NT2/D1 (cell line): ENCODE results near the gene PLCB1.

Source experiments
- SUZ12 ChIP-seq: IDR thresholded peaks from 2 replicates; pipeline ENCODE4 v1.6.1; 2011; ENCODE audit not compliant: insufficient read length, insufficient read depth; ENCODE audit errors: extremely low read depth
- YY1 ChIP-seq: IDR thresholded peaks from 2 replicates; pipeline ENCODE4 v1.6.1; 2011; ENCODE audit not compliant: insufficient read length, insufficient read depth
- ZNF274 ChIP-seq: IDR thresholded peaks from 2 replicates; pipeline ENCODE4 v1.6.1; 2011; ENCODE audit warnings: mild to moderate bottlenecking, low read depth, low read length

GRCh38 chr20:8310618-8311017, 178.6 kb downstream of the PLCB1 start:
- TF ChIP-seq YY1: no peak
- TF ChIP-seq SUZ12: no peak
- no peak for TF ChIP-seq ZNF274
